Activated CD8-positive, alpha-beta T cell treated with anti-CD3 and anti-CD28 coated beads, Interleukin-2, amount 10 ng/mL, durations not matched to agents 7 days and 5 days (primary cell): ENCODE measurements around the gene CCDC50. TPM values are rescaled to one million over a fixed set of nuclear protein-coding genes. Genes with fewer than 3 reads are reported as not detected.

Experiments
- ATAC-seq: fragments of 150-1000 bp; cut with Tn5 transposase; one replicate; pipeline ENCODE4 v1.10.0; 2021; ENCODE audit warnings: moderate library complexity
- CTCF ChIA-PET: fragments of 350-600 bp; sonication (Branson Sonifier 250); formaldehyde crosslinking; loops from one replicate; lab custom pipeline; 2021; ENCODE audit warnings: antibody characterized with exemption; lab: Charles Lee
- POLR2A ChIA-PET: fragments of 350-600 bp; sonication (Branson Sonifier 250); formaldehyde crosslinking; loops from one replicate; lab custom pipeline; 2021; ENCODE audit warnings: antibody characterized with exemption; lab: Charles Lee
- DNase-seq: peaks from one replicate; pipeline ENCODE4 v3.0.0-alpha.2; 2020
- H3K27ac Mint-ChIP-seq: one replicate; pipeline ENCODE4 v1.8.0; 2021; ENCODE audit warnings: mild to moderate bottlenecking, mixed read lengths
- H3K27me3 Mint-ChIP-seq: one replicate; pipeline ENCODE4 v1.8.0; 2021; ENCODE audit warnings: low read depth, mixed read lengths
- H3K36me3 Mint-ChIP-seq: one replicate; pipeline ENCODE4 v1.8.0; 2021; ENCODE audit warnings: low read depth, mixed read lengths
- H3K4me1 Mint-ChIP-seq: one replicate; pipeline ENCODE4 v1.8.0; 2021; ENCODE audit warnings: low read depth, mixed read lengths
- H3K4me3 Mint-ChIP-seq: one replicate; pipeline ENCODE4 v1.8.0; 2021; ENCODE audit warnings: mild to moderate bottlenecking, mixed read lengths
- H3K9me3 Mint-ChIP-seq: one replicate; pipeline ENCODE4 v1.8.0; 2022; ENCODE audit warnings: mixed read lengths; ENCODE audit not compliant: insufficient read depth
- total RNA-seq, 2 experiments: library from RNA; stranded (reverse); gene quantifications; one replicate each; pipeline ENCODE4 v1.2.3, GENCODE V29; 2021

Gene CCDC50
- total RNA-seq, 2 experiments from 2014 or later: 7.6 to 9.3 TPM

- no peaks in the 10 kb centered on the region for H3K36me3 Mint-ChIP-seq
- CTCF ChIA-PET: no interaction called here
These were observed 112.5 kb downstream of the CCDC50 start for GRCh38 chr3:191441687-191442086.

DNA sequence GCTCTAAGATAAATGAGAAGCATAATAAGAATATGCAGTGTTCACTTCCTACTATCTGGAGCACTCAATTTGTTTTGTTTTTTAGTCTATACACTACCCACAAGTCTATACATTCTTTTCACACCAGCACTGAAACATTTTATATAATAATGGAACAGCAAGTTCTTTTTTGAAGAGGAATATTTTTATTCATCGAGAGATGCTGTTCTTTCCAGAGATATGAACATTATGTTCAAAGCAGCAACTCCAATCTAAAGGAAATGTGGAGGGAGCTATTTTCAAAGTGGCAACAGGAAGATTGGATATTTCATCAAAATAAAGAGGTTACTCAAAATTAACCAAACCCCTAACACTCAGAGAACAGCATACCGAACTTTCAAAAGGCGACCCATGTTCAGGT lies 115.4 kb downstream of the CCDC50 start:
- Mint-ChIP-seq H3K27me3 (no peaks in the 10 kb centered on the region), H3K4me3 (no peak overlapping the region), H3K27ac (no peak overlapping the region), H3K36me3 (no peaks in the 10 kb centered on the region), H3K4me1 (no peaks in the 10 kb centered on the region), H3K9me3 (no peaks in the 10 kb centered on the region)
- DNase-seq (no peak), ATAC-seq (no peak)
- ChIA-PET CTCF (no interaction called here), POLR2A (no interaction called here)

More at GRCh38 chr3:191441687-191442086, 112.5 kb downstream of the CCDC50 start:
- ATAC-seq: no peak
- no peak for DNase-seq
- no peaks in the 10 kb centered on the region for H3K9me3 Mint-ChIP-seq
- no peaks in the 10 kb centered on the region for H3K4me1 Mint-ChIP-seq
- H3K27me3 Mint-ChIP-seq: no peaks in the 10 kb centered on the region
- POLR2A ChIA-PET: no interaction called here
- H3K4me3 Mint-ChIP-seq: no peak overlapping the region
- H3K27ac Mint-ChIP-seq: no peak overlapping the region

Other genes with a start within 250 kb of the CCDC50 start
- not detected for gene OSTN, start 130.2 kb upstream of the CCDC50 start, total RNA-seq
- gene UTS2B, start 1.1 kb downstream of the CCDC50 start, total RNA-seq: not detected
- not detected for gene PYDC2, start 131.8 kb downstream of the CCDC50 start, total RNA-seq